Thyroid gland (tissue), 4 donors: ENCODE data around the gene CBX7. TPM values are rescaled to one million over a fixed set of nuclear protein-coding genes. Genes with fewer than 3 reads are reported as not detected.

Experiments used
- DNase-seq, 2 donors: peaks; one replicate each; pipeline ENCODE4 v3.0.0-alpha.2; 2019
- H3K27ac ChIP-seq, 3 donors: fragments of 200-600 bp; sonication (generic); 1 replicate in 2 of 3; 2 replicates in 1 of 3; pipeline ENCODE4 v1.5.1; 2016 to 2019; ENCODE audit warnings: mild to moderate bottlenecking in 1 of 3, moderate library complexity in 1 of 3
- H3K27me3 ChIP-seq: fragments of 200-600 bp; sonication (generic); one replicate; pipeline ENCODE4 v1.5.1; 2019
- H3K36me3 ChIP-seq, 2 donors: fragments of 200-600 bp; sonication (generic); one replicate each; pipeline ENCODE4 v1.5.1; 2016 to 2019
- H3K4me1 ChIP-seq, 2 donors: fragments of 200-600 bp; sonication (generic); one replicate each; pipeline ENCODE4 v1.5.1; 2017 to 2019
- H3K4me3 ChIP-seq, 3 donors: fragments of 200-600 bp; sonication (generic); replicated peaks in 1 of 3; 1 replicate in 2 of 3; 2 replicates in 1 of 3; pipeline ENCODE4 v1.5.1; 2016; ENCODE audit warnings: mild to moderate bottlenecking in 1 of 3
- H3K9me3 ChIP-seq: fragments of 200-600 bp; sonication (generic); one replicate; pipeline ENCODE4 v1.5.1; 2017
- CTCF ChIP-seq, 6 experiments: fragments of 200-600 bp in 3 of 6; fragments of 450-650 bp in 3 of 6; sonication (generic) in 3 of 6; IDR thresholded peaks; one replicate each; pipeline ENCODE4 v1.5.1; 2016 to 2019; ENCODE audit warnings: antibody characterized with exemption in 6 of 6, mild to moderate bottlenecking in 2 of 6, inconsistent platforms in 1 of 6, moderate library complexity in 1 of 6
- POLR2A ChIP-seq, 2 donors: fragments of 450-650 bp; IDR thresholded peaks; one replicate each; pipeline ENCODE4 v1.6.1; 2017; ENCODE audit warnings: antibody characterized with exemption in 2 of 2, mild to moderate bottlenecking in 2 of 2, moderate library complexity in 1 of 2
- WGBS, 2 donors: methylation state at CpG; one replicate each; pipeline ENCODE4 v1.1.5; 2017; 5-methylcytosine and 5-hydroxymethylcytosine counted together
- intact Hi-C: fragments of 100-400 bp; cut with DNase I; formaldehyde crosslinking; loops from one replicate; pipeline ENCODE4 v1.15.1; 2023
- total RNA-seq, 4 donors: library from RNA; depleted of rRNA; stranded (reverse); fragments of >200 nt; gene quantifications; one replicate each; pipeline ENCODE4 v1.2.3, GENCODE V29; 2016

Gene CBX7
- total RNA-seq, 4 donors from 2014 or later = 49.2 to 88.0 (median 61.9) TPM

GRCh38 chr22:39114112-39114511, 38.4 kb downstream of the CBX7 start:
- no peak for TF ChIP-seq CTCF (IDR thresholded peaks at IDR 0.05)
- no peak for TF ChIP-seq POLR2A (IDR thresholded peaks at IDR 0.05)
- H3K27me3 ChIP-seq = no peaks in the 10 kb centered on the region
- no peak for DNase-seq
- intact Hi-C loops = no loop called here
- no peaks in the 10 kb centered on the region for H3K36me3 ChIP-seq
- no peaks in the 10 kb centered on the region for H3K9me3 ChIP-seq
- H3K4me1 ChIP-seq = no peaks in the 10 kb centered on the region
- H3K27ac ChIP-seq = no peak overlapping the region
- 35 to 44% methylated on average over 6 of the region's 6 CpGs for WGBS, 2 donors
- no peak overlapping the region for H3K4me3 ChIP-seq

GRCh38 chr22:39110631-39111561, 41.6 kb downstream of the CBX7 start:
- intact Hi-C loops = no loop called here
- Histone ChIP-seq H3K36me3 (no peaks in the 10 kb centered on the region), H3K4me3 (no peak overlapping the region), H3K4me1 (no peaks in the 10 kb centered on the region), H3K9me3 (no peaks in the 10 kb centered on the region), H3K27me3 (no peaks in the 10 kb centered on the region), H3K27ac (no peak overlapping the region)
- DNase-seq = no peak
- 69 to 76% methylated on average over 15 of the region's 15 CpGs for WGBS, 2 donors
- TF ChIP-seq CTCF (IDR thresholded peaks at IDR 0.05) (no peak), POLR2A (IDR thresholded peaks at IDR 0.05) (no peak)

DNA sequence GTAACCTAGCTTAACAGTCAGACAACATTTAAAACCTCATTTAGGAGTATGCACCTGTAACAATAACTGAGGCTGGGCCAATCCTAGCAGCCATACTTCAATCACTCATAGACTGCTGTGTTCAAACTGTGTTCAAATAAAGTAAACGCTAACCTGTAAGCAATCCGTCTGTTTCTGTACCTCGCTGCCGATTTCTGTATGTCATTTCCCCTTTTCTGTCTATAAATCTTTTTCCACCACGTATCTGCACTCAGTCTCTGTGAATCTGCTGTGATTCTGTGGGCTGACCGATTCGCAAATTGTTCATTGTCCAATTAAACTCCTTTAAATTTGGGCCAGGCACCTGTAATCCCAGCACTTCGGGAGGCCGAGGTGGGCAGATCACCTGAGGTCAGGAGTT, 43.1 kb downstream of the CBX7 start:
- Histone ChIP-seq H3K4me1 (no peaks in the 10 kb centered on the region), H3K36me3 (no peaks in the 10 kb centered on the region), H3K9me3 (no peaks in the 10 kb centered on the region), H3K27ac (no peak overlapping the region), H3K4me3 (no peak overlapping the region), H3K27me3 (no peaks in the 10 kb centered on the region)
- WGBS, 2 donors = 91 to 95% methylated on average over 9 of the region's 9 CpGs
- no peak for DNase-seq
- TF ChIP-seq CTCF (IDR thresholded peaks at IDR 0.05) (no peak), POLR2A (IDR thresholded peaks at IDR 0.05) (no peak)
- intact Hi-C loops = no loop called here

- H3K9me3 ChIP-seq = no peaks in the 10 kb centered on the region
- intact Hi-C loops = no loop called here
- no peak for TF ChIP-seq POLR2A (IDR thresholded peaks at IDR 0.05)
- no peak for TF ChIP-seq CTCF (IDR thresholded peaks at IDR 0.05)
- H3K4me1 ChIP-seq = no peaks in the 10 kb centered on the region
- WGBS, 2 donors = 94 to 97% methylated on average over 4 of the region's 4 CpGs
- H3K27me3 ChIP-seq = no peaks in the 10 kb centered on the region
- H3K27ac ChIP-seq = no peak overlapping the region
- no peaks in the 10 kb centered on the region for H3K36me3 ChIP-seq
- DNase-seq = no peak
- no peak overlapping the region for H3K4me3 ChIP-seq
These were observed 44.0 kb downstream of the CBX7 start for GRCh38 chr22:39108487-39108886.

GRCh38 chr22:39106326-39106725, 46.2 kb downstream of the CBX7 start:
- Histone ChIP-seq H3K36me3 (no peaks in the 10 kb centered on the region), H3K4me1 (no peaks in the 10 kb centered on the region), H3K9me3 (no peaks in the 10 kb centered on the region), H3K27ac (no peak overlapping the region), H3K27me3 (no peaks in the 10 kb centered on the region), H3K4me3 (no peak overlapping the region)
- WGBS, 2 donors = 89 to 91% methylated on average over 2 of the region's 2 CpGs
- no peak for TF ChIP-seq POLR2A (IDR thresholded peaks at IDR 0.05)
- no peak for TF ChIP-seq CTCF (IDR thresholded peaks at IDR 0.05)
- intact Hi-C loops = no loop called here
- no peak for DNase-seq
